Fibroblast of lung (primary cell): Measurements from ENCODE around the gene FAM83D.

Experiments
- EZH2 ChIP-seq: IDR thresholded peaks from 2 replicates; pipeline ENCODE4 v1.5.1; 2012; ENCODE audit warnings: low read length, control low read depth, mild to moderate bottlenecking; ENCODE audit errors: missing control alignments
- TF ChIP-seq, protein P1 (sequence below), 2 donors: IDR thresholded peaks in 1 of 2; conservative IDR thresholded peaks in 1 of 2; 1 replicate in 1 of 2; 2 replicates in 1 of 2; pipeline ENCODE4 v1.5.1; 2011 to 2012; ENCODE audit warnings: low read length in 2 of 2, control low read depth in 1 of 2, inconsistent platforms in 1 of 2, low read depth in 1 of 2, mild to moderate bottlenecking in 1 of 2

DNA sequence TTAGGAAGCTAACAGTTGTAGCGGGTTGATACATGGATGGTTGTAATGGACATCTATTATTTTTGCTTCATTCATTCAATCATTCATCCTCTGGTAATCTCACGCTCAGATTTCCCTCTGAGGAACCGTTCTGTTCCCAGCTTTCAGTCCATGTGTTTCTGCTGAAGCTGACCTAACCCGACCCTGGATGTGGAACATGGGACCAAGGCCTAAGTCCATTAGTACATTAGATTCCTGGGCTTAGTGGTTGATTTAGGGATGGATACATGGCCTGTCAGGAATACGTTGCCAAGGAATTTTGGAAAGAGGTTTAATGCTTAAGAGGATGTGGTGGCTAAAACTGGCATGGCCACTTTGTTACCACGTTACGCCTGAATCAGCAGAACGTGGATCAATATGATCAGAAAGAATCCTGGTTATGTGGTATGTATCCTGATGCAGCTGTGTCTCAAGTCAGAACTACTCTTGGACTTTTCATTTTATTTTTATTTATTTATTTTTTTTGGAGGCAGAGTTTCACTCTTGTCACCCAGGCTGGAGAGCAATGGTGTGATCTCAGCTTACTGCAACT is 31.8 kb downstream of the FAM83D start:
- TF ChIP-seq, protein P1, sequence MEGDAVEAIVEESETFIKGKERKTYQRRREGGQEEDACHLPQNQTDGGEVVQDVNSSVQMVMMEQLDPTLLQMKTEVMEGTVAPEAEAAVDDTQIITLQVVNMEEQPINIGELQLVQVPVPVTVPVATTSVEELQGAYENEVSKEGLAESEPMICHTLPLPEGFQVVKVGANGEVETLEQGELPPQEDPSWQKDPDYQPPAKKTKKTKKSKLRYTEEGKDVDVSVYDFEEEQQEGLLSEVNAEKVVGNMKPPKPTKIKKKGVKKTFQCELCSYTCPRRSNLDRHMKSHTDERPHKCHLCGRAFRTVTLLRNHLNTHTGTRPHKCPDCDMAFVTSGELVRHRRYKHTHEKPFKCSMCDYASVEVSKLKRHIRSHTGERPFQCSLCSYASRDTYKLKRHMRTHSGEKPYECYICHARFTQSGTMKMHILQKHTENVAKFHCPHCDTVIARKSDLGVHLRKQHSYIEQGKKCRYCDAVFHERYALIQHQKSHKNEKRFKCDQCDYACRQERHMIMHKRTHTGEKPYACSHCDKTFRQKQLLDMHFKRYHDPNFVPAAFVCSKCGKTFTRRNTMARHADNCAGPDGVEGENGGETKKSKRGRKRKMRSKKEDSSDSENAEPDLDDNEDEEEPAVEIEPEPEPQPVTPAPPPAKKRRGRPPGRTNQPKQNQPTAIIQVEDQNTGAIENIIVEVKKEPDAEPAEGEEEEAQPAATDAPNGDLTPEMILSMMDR (conservative IDR thresholded peaks at IDR 0.05 in 1 of 2, IDR thresholded peaks at IDR 0.05 in 1 of 2; ENCODE audit: low read depth in 1 of 2, low read length in 2 of 2): no peak
- TF ChIP-seq EZH2: no peak
